ENCODE results near the gene IGFBP2.

IGFBP2 gene

DNA sequence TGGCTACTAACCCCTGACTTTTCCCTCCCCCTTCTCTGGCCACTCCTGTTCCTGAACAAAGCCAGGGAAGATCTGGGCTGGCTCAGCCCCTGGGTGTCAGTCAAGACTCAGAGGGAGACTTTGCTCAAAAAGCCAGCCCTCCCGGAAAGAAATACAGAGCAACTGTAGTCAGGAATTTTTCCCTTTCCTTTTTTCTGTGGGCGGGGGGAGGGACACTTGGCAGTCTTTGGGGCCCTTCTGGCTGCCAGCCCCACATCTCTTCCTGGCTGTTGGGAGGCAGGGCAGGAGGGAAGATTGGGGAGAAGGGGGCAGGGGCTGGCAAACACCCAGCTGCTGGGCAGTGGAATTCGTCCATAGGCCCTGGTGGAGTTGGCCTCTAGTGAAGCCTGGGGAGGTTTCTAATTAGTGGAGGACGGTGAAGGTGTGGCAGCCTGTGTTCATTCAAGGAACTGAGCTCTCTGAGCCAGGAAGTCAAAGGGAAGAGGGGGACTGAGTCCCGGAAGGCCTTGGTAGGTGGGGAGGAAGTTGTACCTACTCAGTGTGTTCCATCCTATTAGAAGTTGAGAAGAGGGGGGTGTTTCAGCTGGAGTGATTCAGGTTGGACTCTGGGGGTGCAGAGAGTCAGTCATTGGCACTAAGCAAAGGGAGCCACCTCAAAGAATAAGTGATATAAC, 10.9 kb downstream of the IGFBP2 start:
- no peak for DNase-seq

DNA sequence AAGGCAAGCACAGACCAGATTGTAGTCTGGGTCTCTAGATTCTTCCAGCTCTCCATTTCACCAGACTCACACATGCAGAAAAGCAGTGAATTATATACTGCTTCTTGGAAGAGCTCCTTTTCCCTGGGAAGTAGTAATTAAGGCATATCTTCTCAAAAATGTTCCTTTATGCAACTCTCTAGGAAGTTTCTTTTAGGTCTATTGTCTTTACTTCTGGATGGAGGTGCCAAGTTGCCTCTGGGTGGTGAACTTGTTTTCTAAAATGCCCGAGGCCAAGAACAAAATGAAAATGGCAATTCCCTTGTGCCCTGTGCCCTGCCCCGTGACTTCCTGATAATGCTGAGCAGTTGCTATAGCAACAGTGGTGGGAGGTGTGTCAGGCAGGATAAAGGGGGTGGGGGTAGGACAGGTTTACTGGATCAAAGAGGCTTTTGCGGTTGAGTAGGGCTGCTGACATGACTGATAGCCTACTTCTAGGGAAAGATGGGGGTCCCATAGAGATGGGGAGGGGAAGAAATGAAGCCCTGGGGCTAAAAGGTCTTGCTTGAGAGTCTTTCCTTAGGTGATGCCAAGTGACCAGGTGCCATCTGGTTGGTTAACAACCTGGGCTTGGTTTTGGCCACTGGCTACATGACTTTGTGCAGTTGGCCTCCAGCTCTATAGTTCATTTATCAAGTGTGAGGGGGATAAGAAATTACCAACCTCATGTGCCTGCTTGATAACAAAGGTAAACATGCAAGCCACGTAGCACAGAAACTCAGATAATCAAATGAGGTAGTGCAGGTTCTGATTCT, 11.8 kb downstream of the IGFBP2 start:
- DNase-seq = no peak

- no peak for DNase-seq
Observed at GRCh38 chr2:216645636-216645950, 12.4 kb downstream of the IGFBP2 start.

GRCh38 chr2:216646116-216646515, 12.9 kb downstream of the IGFBP2 start:
- DNase-seq = no peak

DNA sequence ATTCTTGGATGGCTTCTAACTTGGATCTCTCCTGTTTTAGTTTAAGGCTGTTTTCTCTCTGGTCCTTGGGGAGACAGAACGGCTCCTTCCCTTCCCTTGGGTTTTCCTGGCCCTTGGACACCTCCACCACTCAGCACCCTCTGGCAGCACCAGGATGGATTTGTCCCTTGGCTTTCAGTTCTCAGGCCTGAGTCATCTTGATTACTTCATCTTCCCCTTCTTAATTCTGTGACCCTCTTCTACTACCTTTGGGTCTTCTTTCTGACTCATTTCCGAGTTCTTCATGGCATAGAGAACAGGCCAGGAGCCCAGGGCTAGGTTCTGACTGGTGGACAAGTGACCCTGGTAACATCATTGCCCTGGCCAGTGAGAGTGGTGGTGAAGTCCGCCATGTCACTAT, 14.9 kb downstream of the IGFBP2 start:
- no peak for DNase-seq

DNA sequence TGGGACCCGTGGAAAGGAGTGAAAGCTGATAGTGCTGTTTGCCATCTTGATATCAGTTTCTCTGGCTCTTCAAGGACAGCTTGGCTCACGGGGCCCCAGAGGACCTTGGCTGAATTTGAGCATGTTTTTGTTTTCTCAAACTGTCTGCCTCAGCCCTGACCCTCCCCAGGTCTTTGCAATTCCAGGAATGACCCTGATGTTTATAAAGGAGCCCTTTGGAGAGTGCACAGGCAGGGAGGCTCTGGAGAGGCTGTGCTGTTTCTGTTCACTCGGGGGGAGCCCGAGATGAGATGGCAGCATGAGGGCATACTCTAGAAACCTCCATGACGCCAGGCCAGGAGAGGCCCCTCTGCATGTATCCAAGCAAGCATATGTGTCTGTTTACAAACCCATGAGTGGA, 16.4 kb downstream of the IGFBP2 start:
- no peak for DNase-seq

DNA sequence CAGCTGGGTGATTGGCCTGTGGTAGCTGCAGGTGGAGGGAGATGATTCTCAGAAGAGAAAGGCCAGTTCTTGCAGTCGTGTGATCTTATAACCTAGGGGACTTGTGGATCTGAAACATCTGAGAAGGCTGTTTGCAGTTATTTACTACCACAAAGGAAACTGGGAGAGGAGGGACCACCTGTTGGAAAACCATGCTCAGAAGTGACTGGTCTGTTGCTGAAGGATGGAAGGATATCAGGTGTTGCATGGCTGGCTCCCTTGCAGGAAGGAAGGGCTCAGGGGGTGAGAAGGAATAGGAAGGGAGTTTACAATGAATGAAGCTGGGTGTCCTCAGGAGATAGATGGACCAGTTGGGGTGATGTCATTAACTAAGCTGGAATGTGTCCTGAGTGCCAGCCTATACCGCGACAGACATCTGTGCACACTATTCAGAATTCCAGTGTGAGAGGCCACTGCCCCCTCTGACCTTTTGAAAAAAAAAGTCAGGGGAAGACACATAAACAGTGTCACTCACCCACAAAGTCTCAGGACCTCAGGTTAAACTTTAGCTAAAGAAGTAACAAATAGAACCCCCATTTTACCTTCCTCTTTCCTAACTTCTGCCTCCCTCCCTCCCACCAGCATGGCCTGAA, 17.5 kb downstream of the IGFBP2 start:
- DNase-seq = no peak

DNA sequence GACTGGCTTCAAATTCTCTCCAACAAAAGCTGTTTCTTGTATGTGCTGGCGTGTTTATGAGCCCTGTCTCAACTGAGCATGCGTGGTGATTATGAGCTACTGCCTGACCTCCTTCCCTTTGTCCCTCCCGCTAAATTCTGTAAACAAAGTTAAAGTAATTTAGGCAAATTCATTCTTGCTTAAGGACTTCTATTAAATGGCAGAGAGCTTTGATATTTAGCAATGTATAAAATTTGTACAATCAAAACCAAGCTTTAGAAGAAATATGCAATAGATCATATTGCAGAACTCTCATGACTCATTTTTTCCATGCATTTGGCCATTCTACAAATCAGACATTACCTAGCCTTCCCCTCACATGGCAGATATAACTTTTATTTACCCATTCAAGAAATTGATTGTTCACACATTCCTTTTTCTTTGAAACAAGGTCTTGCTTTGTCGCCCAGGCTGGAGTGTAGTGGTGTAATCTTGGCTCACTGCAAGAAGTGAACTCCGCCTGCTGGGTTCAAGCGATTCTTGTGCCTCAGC, 18.2 kb downstream of the IGFBP2 start:
- no peak for DNase-seq

- no peak for DNase-seq
Observed at GRCh38 chr2:216652566-216652965, 19.3 kb downstream of the IGFBP2 start.

DNA sequence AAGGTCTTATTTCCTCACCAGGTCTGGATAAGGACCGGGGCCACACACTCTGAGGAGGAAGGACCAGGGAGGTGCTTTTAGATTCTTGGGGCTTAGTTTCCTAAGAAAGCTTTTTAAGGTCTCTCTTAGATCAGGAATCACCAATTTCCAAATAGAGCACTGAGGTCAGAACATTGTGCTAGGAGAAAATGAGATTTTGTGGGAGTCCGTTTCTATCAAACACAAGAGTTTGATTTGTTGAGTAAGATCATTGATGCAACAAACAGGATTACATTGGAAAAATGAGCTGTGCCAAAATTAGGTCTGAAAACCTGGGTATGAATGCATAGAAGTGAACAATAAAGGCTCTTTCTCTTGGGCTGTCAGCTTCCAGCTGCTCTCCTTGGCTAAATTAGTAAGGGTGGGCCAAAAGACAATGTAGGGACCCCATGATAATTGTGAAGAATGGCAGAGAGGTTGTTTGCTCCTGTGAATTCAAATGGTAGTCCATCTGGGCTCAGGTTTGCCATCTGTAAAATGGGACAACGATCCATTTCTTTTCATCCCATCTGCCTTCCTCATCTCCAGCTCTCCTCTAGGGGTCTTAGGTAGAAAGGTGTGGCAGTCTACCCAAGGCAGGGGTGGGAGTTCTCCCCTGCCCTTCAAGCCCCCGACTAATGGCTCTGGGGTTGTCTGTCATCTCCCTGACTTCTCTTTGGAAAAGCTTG, 20.0 kb downstream of the IGFBP2 start:
- no peak for DNase-seq

- DNase-seq = no peak
Observed at GRCh38 chr2:216653931-216654365, 20.7 kb downstream of the IGFBP2 start.

DNA sequence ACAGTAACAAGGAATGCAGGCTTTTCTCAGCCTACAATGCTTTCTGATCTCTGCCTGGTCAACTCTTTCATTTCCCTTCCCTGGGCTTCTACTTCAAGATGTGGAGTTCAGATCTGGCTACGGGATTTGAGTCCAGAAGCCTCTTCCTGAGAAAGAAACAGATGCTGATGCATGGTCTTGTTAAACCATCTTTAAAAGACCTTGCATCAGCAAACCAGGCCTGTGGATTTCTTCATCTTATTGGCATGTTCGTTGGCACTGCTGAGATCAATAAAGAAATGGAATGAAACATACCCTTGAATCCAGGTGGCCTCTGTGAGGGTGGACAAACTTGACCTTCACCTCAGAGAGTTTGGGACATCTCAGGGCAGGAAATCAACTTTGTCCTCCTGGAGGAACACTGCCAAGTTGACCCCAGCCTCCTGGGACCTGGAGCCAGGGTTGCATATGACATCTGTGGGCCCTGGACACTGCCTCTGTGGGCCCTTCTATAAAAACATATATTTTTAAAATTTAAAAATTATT, 21.4 kb downstream of the IGFBP2 start:
- DNase-seq = no peak

DNA sequence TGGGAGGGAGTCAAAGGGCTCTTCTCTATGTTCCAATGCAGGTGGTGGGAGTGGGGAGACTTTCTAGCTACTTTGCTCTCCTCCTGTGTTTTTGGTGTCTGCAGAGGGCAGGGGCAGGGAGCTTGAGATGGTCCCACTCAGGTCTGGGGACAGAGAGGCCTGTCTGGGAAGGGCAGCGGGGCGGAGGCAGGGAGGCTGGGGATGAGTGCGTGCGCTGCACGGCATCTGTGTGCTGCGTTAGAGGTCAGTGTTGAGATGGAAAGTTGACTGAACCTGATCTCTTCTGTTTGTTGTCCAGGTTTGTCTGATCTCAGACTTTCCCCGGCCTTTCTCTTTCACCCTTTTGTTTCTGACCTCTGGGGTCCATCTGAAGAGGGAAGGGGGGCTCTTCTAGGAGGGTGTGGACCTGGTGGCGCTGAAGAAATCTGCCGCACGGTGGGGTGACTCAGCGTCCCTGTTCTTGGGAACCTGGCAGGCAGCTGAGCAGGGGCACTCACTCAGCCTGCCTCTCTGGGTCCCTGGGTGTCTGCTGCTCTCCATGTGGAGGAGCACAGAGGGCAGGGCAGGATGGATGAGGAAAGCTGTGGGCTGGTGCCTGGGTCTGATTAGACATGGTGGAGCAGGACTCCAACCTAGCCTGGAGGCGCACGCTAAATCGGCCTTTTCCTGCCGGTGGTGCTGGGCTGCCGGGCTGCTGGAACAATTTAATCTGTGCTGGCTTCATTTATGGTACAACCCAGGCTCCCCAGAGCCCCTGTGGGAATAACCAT, 24.1 kb downstream of the IGFBP2 start:
- no peak for DNase-seq

GRCh38 chr2:216657980-216658379, 24.8 kb downstream of the IGFBP2 start:
- no peak for DNase-seq

DNA sequence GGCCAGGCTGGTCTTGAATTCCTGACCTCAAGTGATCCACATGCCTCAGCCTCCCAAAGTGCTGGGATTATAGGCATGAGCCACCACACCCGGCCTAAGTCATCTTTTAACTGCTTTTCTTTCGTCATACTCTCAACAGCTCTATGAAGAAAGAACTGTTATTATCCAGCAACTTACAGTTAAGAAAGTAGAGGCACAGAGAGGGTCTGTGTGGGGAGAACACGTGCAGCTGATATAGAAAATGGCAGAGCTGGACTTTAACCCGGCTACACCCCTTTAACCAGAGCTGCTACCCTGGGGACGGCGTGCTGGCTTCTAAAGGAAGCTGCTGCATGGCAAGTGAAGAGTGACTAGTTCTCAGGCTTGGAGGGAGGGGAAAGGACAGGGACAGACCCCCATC, 25.5 kb downstream of the IGFBP2 start:
- no peak for DNase-seq

GRCh38 chr2:216659276-216659675, 26.1 kb downstream of the IGFBP2 start:
- DNase-seq = no peak

DNA sequence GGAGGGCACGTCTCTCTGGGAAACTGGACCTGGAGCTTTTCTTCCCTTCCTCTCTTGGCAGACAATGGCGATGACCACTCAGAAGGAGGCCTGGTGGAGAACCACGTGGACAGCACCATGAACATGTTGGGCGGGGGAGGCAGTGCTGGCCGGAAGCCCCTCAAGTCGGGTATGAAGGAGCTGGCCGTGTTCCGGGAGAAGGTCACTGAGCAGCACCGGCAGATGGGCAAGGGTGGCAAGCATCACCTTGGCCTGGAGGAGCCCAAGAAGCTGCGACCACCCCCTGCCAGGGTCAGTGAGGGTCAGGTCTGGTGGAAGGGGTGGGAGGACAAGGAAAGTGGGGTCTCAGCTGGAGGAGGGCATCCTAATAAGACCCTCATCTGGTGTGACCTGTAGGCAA, 27.3 kb downstream of the IGFBP2 start:
- DNase-seq = no peak

DNA sequence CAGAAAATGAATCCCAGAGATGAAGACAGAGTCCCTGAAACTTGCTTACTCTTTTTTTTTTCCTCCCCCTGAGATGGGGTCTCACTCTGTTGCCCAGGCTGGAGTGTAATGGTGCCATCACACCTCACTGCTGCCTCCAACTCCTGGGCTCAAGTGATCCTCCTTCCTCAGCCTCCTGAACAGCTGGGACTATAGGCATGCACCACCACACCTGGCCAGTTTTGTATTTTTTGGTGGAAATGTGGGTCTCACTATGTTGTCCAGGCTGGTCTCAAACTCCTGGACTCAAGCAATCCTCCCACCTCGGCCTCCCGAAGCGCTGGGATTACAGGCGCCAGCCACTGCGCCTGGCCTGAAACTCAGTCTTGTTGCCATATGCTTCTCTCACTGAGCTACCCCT, 27.8 kb downstream of the IGFBP2 start:
- no peak for DNase-seq

- no peak for DNase-seq
Observed at GRCh38 chr2:216661639-216662375, 28.6 kb downstream of the IGFBP2 start.

DNA sequence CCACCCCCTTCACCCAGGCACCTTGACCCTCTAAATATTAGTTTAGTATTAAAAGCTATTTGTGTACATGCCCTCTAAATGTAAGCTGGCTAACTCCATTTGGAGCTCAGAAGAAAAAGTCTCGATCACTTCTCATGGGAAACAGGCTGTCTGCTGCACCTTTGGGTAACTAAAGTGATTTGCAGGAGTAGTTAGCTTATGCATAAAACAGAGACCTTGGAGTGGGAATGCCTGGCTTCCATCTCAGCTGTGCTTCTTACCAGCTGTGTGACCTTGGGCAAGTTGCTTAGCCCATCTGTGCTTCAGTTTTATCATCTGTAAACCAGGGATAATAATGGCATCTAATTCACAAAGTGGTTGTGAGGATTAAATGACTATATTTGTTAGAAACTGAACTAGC, 29.9 kb downstream of the IGFBP2 start:
- DNase-seq = no peak

DNA sequence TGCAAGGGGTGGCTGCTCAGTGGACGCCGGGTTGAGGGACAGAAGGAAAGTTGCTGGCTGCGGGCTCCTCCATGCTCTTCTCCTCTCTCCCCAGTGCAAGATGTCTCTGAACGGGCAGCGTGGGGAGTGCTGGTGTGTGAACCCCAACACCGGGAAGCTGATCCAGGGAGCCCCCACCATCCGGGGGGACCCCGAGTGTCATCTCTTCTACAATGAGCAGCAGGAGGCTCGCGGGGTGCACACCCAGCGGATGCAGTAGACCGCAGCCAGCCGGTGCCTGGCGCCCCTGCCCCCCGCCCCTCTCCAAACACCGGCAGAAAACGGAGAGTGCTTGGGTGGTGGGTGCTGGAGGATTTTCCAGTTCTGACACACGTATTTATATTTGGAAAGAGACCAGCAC, 30.6 kb downstream of the IGFBP2 start:
- DNase-seq = no peak

DNA sequence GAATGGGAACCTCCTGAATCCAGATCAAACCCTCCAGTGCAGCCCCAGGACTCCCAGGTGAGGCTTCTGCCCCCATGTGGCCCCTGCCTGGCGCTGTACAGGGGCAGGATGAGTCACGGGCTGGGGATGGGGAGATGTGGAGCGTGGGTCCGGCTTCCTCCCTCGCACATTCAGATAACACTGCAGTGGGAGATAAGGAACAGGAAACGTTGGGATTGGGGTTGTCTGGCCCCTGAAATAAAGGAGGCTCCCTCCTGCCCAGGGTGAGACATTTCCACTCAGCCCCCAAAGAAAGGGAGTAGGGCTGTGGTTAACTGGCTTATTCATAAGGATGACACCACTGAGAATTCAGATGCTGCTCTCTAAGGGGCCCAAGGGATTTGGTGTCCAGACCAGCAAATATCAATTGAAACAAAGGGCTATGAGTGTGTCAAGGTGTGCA, 31.4 kb downstream of the IGFBP2 start:
- DNase-seq = no peak
